ENCODE data around the gene IPMK.

IPMK gene

GRCh38 chr10:58278962-58279307 is 11.2 kb upstream of the IPMK start:
- TF ChIP-seq GATA1 (IDR thresholded peaks at IDR 0.05; ENCODE audit: low read depth, low read length) (no peak), POLR2A (IDR thresholded peaks at IDR 0.05; ENCODE audit: low read length) (no peak)
- DNase-seq: no peak

- no peak for DNase-seq
- TF ChIP-seq GATA1 (IDR thresholded peaks at IDR 0.05; ENCODE audit: low read depth, low read length) (no peak), POLR2A (IDR thresholded peaks at IDR 0.05; ENCODE audit: low read length) (no peak)
These were observed 10.7 kb upstream of the IPMK start for GRCh38 chr10:58278274-58278961.

- TF ChIP-seq GATA1 (IDR thresholded peaks at IDR 0.05; ENCODE audit: low read depth, low read length): no peak
- no peak for TF ChIP-seq POLR2A (IDR thresholded peaks at IDR 0.05; ENCODE audit: low read length)
- no peak for DNase-seq
These were observed 8.2 kb upstream of the IPMK start for GRCh38 chr10:58275908-58276307.

- TF ChIP-seq POLR2A (IDR thresholded peaks at IDR 0.05; ENCODE audit: low read length): no peak
- no peak for TF ChIP-seq GATA1 (IDR thresholded peaks at IDR 0.05; ENCODE audit: low read depth, low read length)
- DNase-seq: no peak
These were observed 7.6 kb upstream of the IPMK start for GRCh38 chr10:58275261-58275660.

- TF ChIP-seq GATA1 (IDR thresholded peaks at IDR 0.05; ENCODE audit: low read depth, low read length): no peak
- TF ChIP-seq POLR2A (IDR thresholded peaks at IDR 0.05; ENCODE audit: low read length): no peak
- no peak for DNase-seq
These were observed 2.1 kb upstream of the IPMK start for GRCh38 chr10:58269782-58270290.

GRCh38 chr10:58268946-58269781 is 1.5 kb upstream of the IPMK start, which contains the start of gene CISD1:
TSS of gene CISD1 (plus strand) at chr10:58269162. CDS start at chr10:58269274, 112 bp downstream.
- no peak for TF ChIP-seq GATA1 (IDR thresholded peaks at IDR 0.05; ENCODE audit: low read depth, low read length)
- TF ChIP-seq POLR2A (IDR thresholded peaks at IDR 0.05; ENCODE audit: low read length): peak; percentile 71
- peak; percentile 97 for DNase-seq

GRCh38 chr10:58268454-58268945 is 806 bp upstream of the IPMK start:
- no peak for TF ChIP-seq POLR2A (IDR thresholded peaks at IDR 0.05; ENCODE audit: low read length)
- no peak for TF ChIP-seq GATA1 (IDR thresholded peaks at IDR 0.05; ENCODE audit: low read depth, low read length)

GRCh38 chr10:58266826-58267712 is 625 bp downstream of the IPMK start:
- TF ChIP-seq GATA1 (IDR thresholded peaks at IDR 0.05; ENCODE audit: low read depth, low read length) (no peak), POLR2A (IDR thresholded peaks at IDR 0.05; ENCODE audit: low read length) (no peak)

More at GRCh38 chr10:58268454-58268945, 806 bp upstream of the IPMK start:
- DNase-seq: no peak

GRCh38 chr10:58266003-58266825 is 1.5 kb downstream of the IPMK start:
- DNase-seq: peak; percentile 67 to 76
- no peak for TF ChIP-seq POLR2A (IDR thresholded peaks at IDR 0.05; ENCODE audit: low read length)
- no peak for TF ChIP-seq GATA1 (IDR thresholded peaks at IDR 0.05; ENCODE audit: low read depth, low read length)

More at GRCh38 chr10:58266826-58267712, 625 bp downstream of the IPMK start:
- peak; percentile 62 to 79 for DNase-seq

GRCh38 chr10:58265249-58265648 is 2.4 kb downstream of the IPMK start:
- peak in 1 of 2 experiments; percentile 25 for DNase-seq
- TF ChIP-seq POLR2A (IDR thresholded peaks at IDR 0.05; ENCODE audit: low read length) (no peak), GATA1 (IDR thresholded peaks at IDR 0.05; ENCODE audit: low read depth, low read length) (no peak)

GRCh38 chr10:58264780-58265179 is 2.9 kb downstream of the IPMK start:
- DNase-seq: peak; percentile 13 to 25
- TF ChIP-seq GATA1 (IDR thresholded peaks at IDR 0.05; ENCODE audit: low read depth, low read length): no peak
- no peak for TF ChIP-seq POLR2A (IDR thresholded peaks at IDR 0.05; ENCODE audit: low read length)

GRCh38 chr10:58262766-58263165 is 4.9 kb downstream of the IPMK start:
- TF ChIP-seq POLR2A (IDR thresholded peaks at IDR 0.05; ENCODE audit: low read length): no peak
- no peak for TF ChIP-seq GATA1 (IDR thresholded peaks at IDR 0.05; ENCODE audit: low read depth, low read length)
- no peak for DNase-seq
